GM21423 (cell line): ENCODE data around the gene SS18L1.

Source experiments
- ATAC-seq: cut with Tn5 transposase; IDR thresholded peaks from one replicate; pipeline ENCODE4 v1.9.1; 2021; ENCODE audit warnings: mild to moderate bottlenecking, moderate library complexity; ENCODE audit not compliant: unreplicated experiment

The SS18L1 gene

GRCh38 chr20:62151835-62152364, 8.3 kb downstream of the SS18L1 start:
- ATAC-seq = no peak

GRCh38 chr20:62155428-62156253, 12.1 kb downstream of the SS18L1 start:
- no peak for ATAC-seq

GRCh38 chr20:62156254-62156556, 12.6 kb downstream of the SS18L1 start:
- no peak for ATAC-seq

GRCh38 chr20:62156592-62157386, 13.2 kb downstream of the SS18L1 start:
- peak; percentile 63 for ATAC-seq

GRCh38 chr20:62157387-62158087, 14.0 kb downstream of the SS18L1 start:
- no peak for ATAC-seq

- no peak for ATAC-seq
Measured at GRCh38 chr20:62158088-62158400, 14.5 kb downstream of the SS18L1 start.

- no peak for ATAC-seq
Measured at GRCh38 chr20:62158541-62158940, 15.0 kb downstream of the SS18L1 start.

DNA sequence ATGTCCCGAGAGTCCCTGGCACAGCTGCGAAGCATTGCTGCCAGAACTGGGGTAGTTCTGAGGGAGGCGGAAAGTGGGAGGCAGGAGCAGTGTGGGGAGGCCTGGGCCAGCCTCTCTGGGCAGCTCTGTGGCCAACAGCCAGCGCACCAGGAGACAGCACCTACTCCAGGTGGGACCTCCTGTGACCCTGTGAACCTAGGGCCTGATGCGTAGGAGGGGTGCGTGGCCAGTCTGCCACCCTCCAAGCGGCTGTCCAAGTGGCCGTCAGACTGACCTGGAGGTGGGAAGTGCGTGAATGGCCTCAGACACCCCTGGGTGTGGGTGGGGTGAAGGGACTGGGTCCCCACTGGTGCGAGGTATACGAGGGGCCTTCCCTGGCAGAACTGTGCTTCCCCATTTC, 15.5 kb downstream of the SS18L1 start:
- no peak for ATAC-seq

GRCh38 chr20:62159839-62160238, 16.3 kb downstream of the SS18L1 start:
- ATAC-seq = no peak

DNA sequence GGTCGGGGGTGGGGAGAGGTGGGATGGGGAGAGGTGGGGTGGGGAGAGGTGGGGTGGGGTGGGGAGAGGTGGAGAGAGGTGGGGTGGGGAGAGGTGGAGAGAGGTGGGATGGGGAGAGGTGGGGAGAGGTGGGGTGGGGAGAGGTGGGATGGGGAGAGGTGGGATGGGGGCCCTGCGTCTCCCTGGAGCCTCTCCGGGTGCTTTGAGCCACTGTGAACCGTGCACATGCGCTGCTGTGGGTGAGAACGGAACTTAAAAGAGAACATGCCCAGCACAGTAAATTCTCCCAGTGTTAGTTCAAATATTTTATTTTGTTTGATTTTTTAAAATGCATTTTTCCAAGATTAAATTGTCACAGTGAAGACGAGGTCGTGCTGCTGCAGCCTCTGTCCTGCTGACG, 16.7 kb downstream of the SS18L1 start:
- no peak for ATAC-seq

DNA sequence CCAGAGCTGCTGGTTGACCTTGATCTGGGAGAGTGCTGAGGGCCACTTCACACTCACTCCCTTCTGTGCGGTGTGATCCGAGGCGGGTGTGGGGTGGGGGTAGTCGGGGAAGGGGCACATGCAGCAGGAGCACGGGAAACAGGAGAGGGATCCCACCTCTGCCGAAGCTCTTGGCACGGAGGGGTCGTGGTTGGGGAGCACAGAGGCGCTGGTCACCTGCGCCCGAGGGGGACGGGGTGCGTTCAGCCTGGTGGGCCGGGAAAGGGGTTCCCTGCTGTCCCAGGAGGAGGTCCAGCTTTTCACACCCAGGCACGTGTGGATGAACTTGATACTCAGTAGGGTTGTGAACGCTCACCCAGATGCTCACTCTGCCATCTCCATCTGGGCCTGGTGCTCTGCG, 17.3 kb downstream of the SS18L1 start:
- ATAC-seq = no peak

- ATAC-seq = no peak
Measured at GRCh38 chr20:62161347-62161746, 17.8 kb downstream of the SS18L1 start.

- no peak for ATAC-seq
Measured at GRCh38 chr20:62162765-62163484, 19.4 kb downstream of the SS18L1 start.

- no peak for ATAC-seq
Measured at GRCh38 chr20:62163485-62163865, 19.9 kb downstream of the SS18L1 start.

- ATAC-seq = no peak
Measured at GRCh38 chr20:62163986-62164762, 20.6 kb downstream of the SS18L1 start.

DNA sequence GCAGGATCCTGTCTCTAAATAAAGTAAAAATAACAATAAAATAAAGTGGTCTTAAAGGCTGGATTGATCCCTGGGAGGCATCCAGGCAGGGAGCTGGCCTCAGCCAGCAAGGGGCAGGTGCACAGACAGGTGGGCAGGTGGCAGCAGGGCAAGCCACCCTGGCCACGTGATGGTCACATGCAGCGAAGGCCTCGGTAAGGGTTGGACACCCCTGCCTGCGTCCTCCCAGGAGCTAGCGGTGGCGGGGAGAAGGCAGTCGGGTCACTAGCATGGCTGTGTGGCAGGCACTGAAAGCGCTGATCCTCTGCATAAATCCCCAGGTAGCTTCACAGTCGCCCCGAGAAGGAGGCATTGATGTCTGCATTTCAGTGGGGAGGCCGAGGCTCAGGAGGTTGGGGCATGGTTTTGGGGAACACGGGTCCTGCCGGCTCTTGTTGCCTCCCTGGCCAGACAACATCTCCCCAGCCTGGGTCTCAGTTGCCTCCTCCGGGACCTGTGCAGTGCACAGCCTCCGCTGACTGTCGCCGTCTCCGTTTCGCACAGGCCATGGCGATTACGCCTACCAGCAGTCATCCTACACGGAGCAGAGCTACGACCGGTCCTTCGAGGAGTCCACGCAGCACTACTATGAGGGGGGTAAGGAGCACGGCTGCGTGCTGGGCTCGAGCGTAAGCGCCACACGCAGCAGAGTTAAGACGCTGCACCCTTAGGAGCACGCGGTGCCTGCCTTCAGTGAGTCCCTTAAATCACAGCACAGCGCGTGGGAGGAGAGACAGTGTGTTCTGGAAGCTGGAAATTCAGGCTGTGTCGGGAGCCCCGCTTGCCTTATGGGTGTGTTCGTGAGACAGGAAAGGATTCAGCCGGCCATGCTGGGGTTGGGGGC, 21.6 kb downstream of the SS18L1 start:
- no peak for ATAC-seq

DNA sequence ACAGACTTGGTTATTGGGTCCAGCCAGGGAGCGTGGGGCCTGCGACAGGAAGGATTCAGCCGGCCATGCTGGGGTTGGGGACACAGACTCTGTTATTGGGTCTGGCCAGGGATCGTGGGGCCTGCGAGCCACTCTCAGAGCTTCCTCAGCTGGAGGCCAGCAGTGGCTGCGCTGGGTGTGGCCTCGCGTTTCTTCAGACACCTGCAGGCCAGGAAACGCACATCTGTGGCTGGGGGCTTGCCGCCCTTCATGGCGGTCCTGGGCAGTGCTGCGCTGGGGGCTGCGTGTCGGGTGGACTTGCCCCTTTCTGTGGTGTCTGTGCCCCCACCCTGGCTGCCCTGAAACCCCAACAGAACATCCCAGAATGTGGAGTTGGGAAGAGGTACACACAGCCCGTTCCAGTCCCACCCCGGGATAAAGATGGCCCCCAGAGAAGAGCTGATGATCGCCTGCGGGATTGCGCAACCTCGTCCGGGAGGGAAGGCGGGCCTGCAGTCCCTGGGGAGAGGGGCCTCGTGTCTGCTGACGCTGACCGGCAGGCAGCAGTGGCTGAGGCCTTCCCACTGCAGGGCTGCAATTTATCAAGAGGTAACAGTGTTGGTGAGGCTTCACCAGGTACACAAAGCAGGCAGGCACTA, 22.3 kb downstream of the SS18L1 start:
- ATAC-seq = no peak

DNA sequence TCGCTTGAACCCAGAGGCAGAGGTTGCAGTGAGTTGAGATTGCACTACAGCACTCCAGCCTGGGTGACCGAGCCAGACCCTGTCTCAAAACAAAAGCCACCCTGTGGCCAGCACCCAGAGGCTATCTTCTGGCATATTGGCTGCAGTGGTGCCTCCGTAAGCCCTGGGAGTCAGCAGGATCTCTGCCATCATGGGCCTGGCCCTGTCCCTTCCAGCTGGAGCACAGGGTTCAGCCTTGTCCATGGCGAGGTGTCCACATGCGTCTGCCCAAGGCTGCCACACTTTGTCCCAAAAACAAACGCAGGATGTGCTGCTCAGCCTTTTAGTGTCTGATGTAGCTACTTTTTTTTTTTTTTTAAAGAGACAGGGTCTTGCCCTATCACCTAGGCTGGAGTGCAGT, 23.9 kb downstream of the SS18L1 start:
- no peak for ATAC-seq

DNA sequence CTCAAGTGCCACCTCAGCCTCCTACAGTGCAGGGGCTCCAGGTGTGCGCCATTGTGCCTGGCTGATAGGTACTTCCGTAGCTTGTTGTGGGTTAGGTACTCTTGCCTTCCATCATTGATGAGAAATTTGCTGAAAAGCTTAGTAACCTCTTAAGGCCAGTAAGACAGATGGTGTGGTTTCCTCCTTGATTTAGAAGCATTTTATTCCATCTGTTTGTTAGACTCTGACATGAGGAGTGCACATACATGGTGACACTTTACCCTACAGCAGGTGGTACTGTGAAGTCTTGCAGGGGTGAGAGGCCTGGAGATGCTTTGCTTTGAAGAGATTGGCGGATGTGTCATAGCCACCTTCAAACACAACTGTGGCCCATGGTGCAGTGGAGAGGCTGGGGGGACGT, 24.5 kb downstream of the SS18L1 start:
- ATAC-seq = no peak
